ENCODE measurements around the gene PARS2. TPM values are rescaled to one million over a fixed set of nuclear protein-coding genes. Genes with fewer than 3 reads are reported as not detected.

Gene PARS2
- total RNA-seq, 1 donor from 2014 or later: 11.5 TPM

GRCh38 chr1:54811066-54811465 lies 46.7 kb upstream of the PARS2 start:
- TF ChIP-seq CTCF (IDR thresholded peaks at IDR 0.05; ENCODE audit: insufficient read depth, low read length, poor library complexity, severe bottlenecking): no peak
- no peak for DNase-seq (ENCODE audit: low read depth)

GRCh38 chr1:54810153-54810942 lies 46.0 kb upstream of the PARS2 start:
- TF ChIP-seq CTCF (IDR thresholded peaks at IDR 0.05; ENCODE audit: insufficient read depth, low read length, poor library complexity, severe bottlenecking): peak; percentile 91
- Histone ChIP-seq H3K4me3 (ENCODE audit: low read depth, low read length) (no peak overlapping the region), H3K36me3 (ENCODE audit: control insufficient read depth, insufficient read depth, low read length) (no peaks in the 10 kb centered on the region), H3K27me3 (ENCODE audit: control insufficient read depth, insufficient read depth, low read length) (peaks cover 2% of the 10 kb centered on the region)
- no peak for DNase-seq (ENCODE audit: low read depth)

More at GRCh38 chr1:54811066-54811465, 46.7 kb upstream of the PARS2 start:
- H3K36me3 ChIP-seq (ENCODE audit: control insufficient read depth, insufficient read depth, low read length): no peaks in the 10 kb centered on the region
- H3K27me3 ChIP-seq (ENCODE audit: control insufficient read depth, insufficient read depth, low read length): peaks cover 2% of the 10 kb centered on the region
- H3K4me3 ChIP-seq (ENCODE audit: low read depth, low read length): no peak overlapping the region

DNA sequence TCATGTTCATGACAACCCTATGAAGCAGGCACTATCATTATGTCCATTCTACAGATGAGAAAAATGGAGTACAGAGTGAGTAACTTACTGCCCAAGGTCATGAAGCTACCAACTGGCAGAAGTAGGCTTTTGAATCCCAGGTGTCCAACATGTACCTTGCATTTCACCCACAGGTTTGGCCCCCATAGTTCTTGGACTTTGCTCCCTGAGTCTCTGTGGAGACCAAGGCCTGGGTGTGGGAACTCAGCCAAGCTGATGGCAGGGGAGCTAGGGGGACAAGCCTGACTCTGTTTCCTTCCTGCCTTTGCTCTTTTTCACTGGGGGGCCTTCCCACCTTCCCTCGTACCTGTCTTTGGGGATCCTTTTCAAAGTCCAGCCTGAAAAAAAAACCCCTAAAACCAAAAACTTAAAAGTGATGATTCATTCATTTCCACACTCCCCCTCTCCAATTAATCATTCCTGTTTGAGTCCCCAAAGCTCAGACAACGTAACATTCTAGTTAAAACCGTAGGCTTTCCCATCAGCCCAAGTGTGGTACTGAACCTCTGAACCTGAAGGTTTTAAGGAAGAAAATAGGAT lies 45.3 kb upstream of the PARS2 start:
- TF ChIP-seq CTCF (IDR thresholded peaks at IDR 0.05; ENCODE audit: insufficient read depth, low read length, poor library complexity, severe bottlenecking): no peak
- H3K4me3 ChIP-seq (ENCODE audit: low read depth, low read length): no peak overlapping the region
- no peaks in the 10 kb centered on the region for H3K36me3 ChIP-seq (ENCODE audit: control insufficient read depth, insufficient read depth, low read length)
- peaks cover 1% of the 10 kb centered on the region for H3K27me3 ChIP-seq (ENCODE audit: control insufficient read depth, insufficient read depth, low read length)
- no peak for DNase-seq (ENCODE audit: low read depth)

- no peak for DNase-seq (ENCODE audit: low read depth)
- Histone ChIP-seq H3K36me3 (ENCODE audit: control insufficient read depth, insufficient read depth, low read length) (no peaks in the 10 kb centered on the region), H3K27me3 (ENCODE audit: control insufficient read depth, insufficient read depth, low read length) (no peaks in the 10 kb centered on the region), H3K4me3 (ENCODE audit: low read depth, low read length) (no peak overlapping the region)
- TF ChIP-seq CTCF (IDR thresholded peaks at IDR 0.05; ENCODE audit: insufficient read depth, low read length, poor library complexity, severe bottlenecking): peak; percentile 37
Observed at GRCh38 chr1:54808443-54809207, 44.3 kb upstream of the PARS2 start.

DNA sequence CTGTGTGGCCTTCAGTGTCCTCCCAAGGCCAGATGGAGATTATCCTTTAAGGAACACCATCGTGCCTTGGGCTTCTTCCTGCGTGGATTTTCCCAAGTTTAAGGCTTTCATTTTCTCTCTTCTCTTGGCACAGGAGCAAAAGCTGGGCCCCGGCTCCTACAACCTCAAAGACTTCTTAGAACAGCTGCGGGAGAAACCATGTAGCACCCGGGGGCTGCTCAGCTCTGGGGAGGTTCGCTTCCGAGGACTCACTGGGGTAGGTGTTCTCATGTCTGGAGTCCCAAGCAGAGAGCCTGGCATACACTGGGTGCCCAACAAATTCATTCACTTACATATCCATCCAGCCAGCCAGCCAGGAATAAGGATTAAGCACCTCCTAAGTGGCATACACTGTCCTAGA lies 43.4 kb upstream of the PARS2 start:
- no peaks in the 10 kb centered on the region for H3K36me3 ChIP-seq (ENCODE audit: control insufficient read depth, insufficient read depth, low read length)
- DNase-seq (ENCODE audit: low read depth): no peak
- no peak overlapping the region for H3K4me3 ChIP-seq (ENCODE audit: low read depth, low read length)
- no peaks in the 10 kb centered on the region for H3K27me3 ChIP-seq (ENCODE audit: control insufficient read depth, insufficient read depth, low read length)
- TF ChIP-seq CTCF (IDR thresholded peaks at IDR 0.05; ENCODE audit: insufficient read depth, low read length, poor library complexity, severe bottlenecking): no peak
